Nucleus accumbens (tissue), 56 donors: ENCODE results near the gene WLS.

Experiments
- DNase-seq, 56 donors: peaks; one replicate each; lab custom pipeline; 2025; lab: John Stamatoyannopoulos, UW

Gene WLS

GRCh38 chr1:68204977-68205630, 27.2 kb downstream of the WLS start:
- DNase-seq = no peak

- no peak for DNase-seq
These were observed 30.0 kb downstream of the WLS start for GRCh38 chr1:68202239-68202832.

GRCh38 chr1:68201546-68202238, 30.6 kb downstream of the WLS start:
- no peak for DNase-seq

GRCh38 chr1:68199603-68200002, 32.7 kb downstream of the WLS start:
- DNase-seq = no peak

- DNase-seq = no peak
These were observed 33.6 kb downstream of the WLS start for GRCh38 chr1:68198752-68199151.

DNA sequence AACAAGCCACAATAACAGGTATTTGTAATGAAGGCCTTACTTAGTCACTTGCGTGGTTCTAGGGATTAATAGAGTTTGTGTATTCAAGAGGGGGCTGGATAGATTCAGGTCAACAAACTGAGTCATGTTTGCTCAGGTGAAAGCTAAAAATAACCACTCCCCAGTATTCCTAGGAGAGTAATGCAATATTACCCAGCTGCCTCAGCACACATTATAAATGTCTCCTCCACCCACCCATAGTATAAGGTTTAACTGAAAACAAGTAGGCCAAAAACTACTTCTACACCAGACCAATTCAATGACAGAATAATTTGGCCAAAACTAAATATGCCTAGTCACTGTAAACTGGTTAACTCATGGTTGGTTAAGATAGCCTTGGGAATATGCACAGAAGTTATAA, 34.4 kb downstream of the WLS start:
- no peak for DNase-seq

DNA sequence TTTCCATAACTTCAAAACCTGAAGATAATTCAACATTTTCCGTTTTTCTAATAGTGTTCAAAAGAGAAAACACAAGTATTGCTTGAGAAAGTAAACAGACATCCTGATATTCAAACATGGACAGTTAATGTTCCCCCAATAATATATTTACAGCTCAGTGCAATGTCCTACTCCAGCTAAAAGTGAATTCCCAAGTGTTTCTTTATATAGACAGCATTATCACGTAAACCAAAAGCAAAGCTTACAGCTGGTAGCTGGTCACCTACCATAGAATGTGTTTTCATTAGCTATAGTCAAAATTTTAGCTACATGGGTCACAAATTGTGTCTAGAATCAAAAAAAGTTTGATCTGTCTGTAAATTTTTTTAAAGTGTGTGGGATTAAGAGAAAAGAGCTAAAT, 34.9 kb downstream of the WLS start:
- DNase-seq = no peak

GRCh38 chr1:68196676-68197075, 35.6 kb downstream of the WLS start:
- DNase-seq = no peak

GRCh38 chr1:68191717-68192116, 40.6 kb downstream of the WLS start:
- DNase-seq = no peak

DNA sequence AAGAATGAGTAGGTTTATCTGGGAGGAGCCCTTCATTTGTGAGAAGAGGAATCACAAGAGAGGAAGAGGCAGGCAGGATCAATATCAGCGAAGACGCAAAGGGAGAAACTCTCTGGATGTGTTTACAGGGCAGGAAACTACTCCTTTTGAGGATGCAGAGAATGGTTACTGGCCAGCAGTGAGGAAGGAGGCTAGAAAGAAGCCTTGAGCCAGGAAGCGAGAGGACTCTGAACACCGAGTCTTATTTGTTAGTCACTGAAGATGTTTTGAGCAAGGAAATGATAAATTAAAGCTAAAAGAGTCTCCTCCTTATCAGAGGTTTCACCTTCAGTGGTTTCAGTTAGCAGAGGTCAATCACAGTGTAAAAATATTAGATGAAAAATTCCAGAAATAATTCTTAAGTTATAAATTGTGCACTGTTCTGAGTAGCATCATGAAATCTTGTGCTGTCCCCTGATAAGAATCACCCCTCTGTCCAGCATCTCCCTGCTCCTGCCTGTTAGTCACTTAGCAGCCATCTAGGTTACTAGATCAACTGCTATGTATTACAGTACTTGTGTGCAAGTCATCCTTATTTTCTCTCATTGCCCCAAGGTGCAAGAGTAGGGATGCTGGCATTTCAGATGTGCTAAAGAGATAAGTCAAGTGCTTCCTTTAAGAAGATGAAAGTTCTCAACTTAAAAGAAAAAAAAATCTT, 43.5 kb downstream of the WLS start:
- no peak for DNase-seq

- no peak for DNase-seq
These were observed 44.2 kb downstream of the WLS start for GRCh38 chr1:68188060-68188538.

GRCh38 chr1:68185743-68186142, 46.6 kb downstream of the WLS start:
- DNase-seq = no peak

DNA sequence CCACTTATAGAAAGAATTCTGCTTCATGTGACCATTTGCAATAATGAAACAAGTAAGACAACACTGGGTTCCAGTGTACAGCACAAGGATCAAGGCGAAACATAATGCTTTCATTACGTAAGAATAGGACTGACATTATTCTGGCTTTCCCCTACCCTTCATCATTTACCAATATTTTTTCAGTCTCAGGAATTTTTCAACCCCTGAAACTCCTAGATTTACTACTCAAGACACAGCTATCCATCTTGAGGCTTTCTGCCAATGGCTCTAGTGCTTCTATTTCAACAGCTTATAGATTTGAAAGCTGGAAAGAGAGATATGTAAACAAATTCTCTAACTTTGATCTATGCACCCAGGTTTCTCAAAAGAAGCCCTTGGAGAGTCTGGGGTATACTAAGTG, 48.4 kb downstream of the WLS start:
- DNase-seq = no peak

- no peak for DNase-seq
These were observed 51.2 kb downstream of the WLS start for GRCh38 chr1:68181165-68181556.

- no peak for DNase-seq
These were observed 51.7 kb downstream of the WLS start for GRCh38 chr1:68180441-68181164.

GRCh38 chr1:68178821-68179490, 53.4 kb downstream of the WLS start:
- no peak for DNase-seq

DNA sequence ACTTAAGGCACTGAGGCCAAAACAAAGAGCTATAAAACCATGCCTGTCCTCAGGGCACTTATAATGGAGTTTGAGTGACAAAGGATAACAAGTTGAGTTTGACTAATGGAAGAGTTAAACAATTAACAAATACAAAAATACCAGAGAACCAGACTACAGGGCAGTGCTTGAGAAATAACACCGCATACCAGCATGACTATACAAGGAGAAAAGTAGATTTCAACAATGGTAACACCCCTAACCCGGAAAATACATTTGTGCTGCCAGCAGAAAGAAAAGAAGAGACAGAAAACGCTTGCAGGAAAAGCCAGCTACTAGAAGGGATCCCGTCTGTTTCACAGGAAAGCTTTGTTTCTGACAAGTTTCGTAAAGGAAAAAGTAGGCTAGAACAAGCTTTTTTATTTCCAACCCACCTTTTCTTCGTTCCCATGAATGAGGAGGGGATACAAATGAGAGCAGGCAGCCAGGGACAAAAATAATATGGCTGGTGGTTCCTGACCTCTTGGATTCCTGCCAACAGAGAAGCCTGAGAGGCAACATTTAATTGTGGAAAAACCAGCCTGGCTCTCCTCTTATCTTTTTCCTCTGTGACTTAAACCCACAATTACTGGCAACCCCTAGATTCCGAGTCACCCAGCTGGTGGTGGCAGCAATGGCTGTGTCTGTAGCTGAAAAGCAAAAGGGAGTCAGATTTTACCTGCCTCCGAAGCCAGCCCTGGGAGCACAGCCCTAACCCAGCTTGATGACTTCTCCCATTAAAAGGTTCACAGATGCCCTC, 56.5 kb downstream of the WLS start:
- DNase-seq = peak in 4 of 56 donors; percentile 2 to 7 (median 4)

- DNase-seq = no peak
These were observed 57.6 kb downstream of the WLS start for GRCh38 chr1:68174738-68175113.
